ENCODE measurements around the gene PGAP6.

Gene PGAP6

GRCh38 chr16:371515-372301 lies 10.1 kb downstream of the PGAP6 start:
- Histone ChIP-seq H3K36me3 (ENCODE audit: control insufficient read depth in 2 of 2, insufficient read depth in 2 of 2, low read length in 2 of 2) (peaks cover 48% of the 10 kb centered on the region in 2 donors), H3K9ac (ENCODE audit: low read depth in 1 of 2, low read length in 2 of 2) (no peak overlapping the region), H3K27ac (ENCODE audit: low read depth in 2 of 2, low read length in 2 of 2) (no peak overlapping the region), H3K27me3 (ENCODE audit: control insufficient read depth in 2 of 2, insufficient read depth in 2 of 2, low read length in 2 of 2) (no peaks in the 10 kb centered on the region), H3K9me3 (ENCODE audit: control insufficient read depth in 2 of 2, low read length in 2 of 2) (no peaks in the 10 kb centered on the region), H3K4me1 (ENCODE audit: control insufficient read depth in 2 of 2, insufficient read depth in 2 of 2, low read length in 2 of 2) (peaks cover 5 to 6% of the 10 kb centered on the region in 2 donors), H3K4me3 (ENCODE audit: low read length in 2 of 2) (no peak overlapping the region)

GRCh38 chr16:370979-371514 lies 10.7 kb downstream of the PGAP6 start:
- Histone ChIP-seq H3K4me1 (ENCODE audit: control insufficient read depth in 2 of 2, insufficient read depth in 2 of 2, low read length in 2 of 2) (peaks cover 5 to 6% of the 10 kb centered on the region in 2 donors), H3K27ac (ENCODE audit: low read depth in 2 of 2, low read length in 2 of 2) (peak overlapping the region; percentile 29 to 51), H3K27me3 (ENCODE audit: control insufficient read depth in 2 of 2, insufficient read depth in 2 of 2, low read length in 2 of 2) (no peaks in the 10 kb centered on the region), H3K9ac (ENCODE audit: low read depth in 1 of 2, low read length in 2 of 2) (peak overlapping the region in 1 of 2 donors; percentile 40), H3K9me3 (ENCODE audit: control insufficient read depth in 2 of 2, low read length in 2 of 2) (no peaks in the 10 kb centered on the region), H3K4me3 (ENCODE audit: low read length in 2 of 2) (peak overlapping the region in 1 of 2 donors; percentile 27), H3K36me3 (ENCODE audit: control insufficient read depth in 2 of 2, insufficient read depth in 2 of 2, low read length in 2 of 2) (peaks cover 45% of the 10 kb centered on the region in 2 donors)

- no peaks in the 10 kb centered on the region for H3K9me3 ChIP-seq (ENCODE audit: control insufficient read depth in 2 of 2, low read length in 2 of 2)
- H3K9ac ChIP-seq (ENCODE audit: low read depth in 1 of 2, low read length in 2 of 2): peak within 1 kb of the TSS; percentile 5 to 40
- peaks cover 40 to 44% of the 10 kb centered on the region in 2 donors for H3K36me3 ChIP-seq (ENCODE audit: control insufficient read depth in 2 of 2, insufficient read depth in 2 of 2, low read length in 2 of 2)
- no peaks in the 10 kb centered on the region for H3K27me3 ChIP-seq (ENCODE audit: control insufficient read depth in 2 of 2, insufficient read depth in 2 of 2, low read length in 2 of 2)
- H3K4me3 ChIP-seq (ENCODE audit: low read length in 2 of 2): peak within 1 kb of the TSS; percentile 27 to 41
- H3K27ac ChIP-seq (ENCODE audit: low read depth in 2 of 2, low read length in 2 of 2): peak within 1 kb of the TSS; percentile 29 to 51
- peaks cover 5 to 6% of the 10 kb centered on the region in 2 donors for H3K4me1 ChIP-seq (ENCODE audit: control insufficient read depth in 2 of 2, insufficient read depth in 2 of 2, low read length in 2 of 2)
Measured at GRCh38 chr16:370443-370842, 11.3 kb downstream of the PGAP6 start, which contains the start of gene MRPL28. Gene MRPL28 (minus strand): TSS chr16:370538. CDS start chr16:370218, 320 bp downstream.

GRCh38 chr16:369866-370436 lies 11.8 kb downstream of the PGAP6 start:
- H3K9ac ChIP-seq (ENCODE audit: low read depth in 1 of 2, low read length in 2 of 2): no peak overlapping the region
- H3K27ac ChIP-seq (ENCODE audit: low read depth in 2 of 2, low read length in 2 of 2): no peak overlapping the region
- H3K9me3 ChIP-seq (ENCODE audit: control insufficient read depth in 2 of 2, low read length in 2 of 2): no peaks in the 10 kb centered on the region
- H3K27me3 ChIP-seq (ENCODE audit: control insufficient read depth in 2 of 2, insufficient read depth in 2 of 2, low read length in 2 of 2): no peaks in the 10 kb centered on the region
- H3K36me3 ChIP-seq (ENCODE audit: control insufficient read depth in 2 of 2, insufficient read depth in 2 of 2, low read length in 2 of 2): peaks cover 36 to 43% of the 10 kb centered on the region in 2 donors
- H3K4me3 ChIP-seq (ENCODE audit: low read length in 2 of 2): peak overlapping the region in 1 of 2 donors; percentile 41
- H3K4me1 ChIP-seq (ENCODE audit: control insufficient read depth in 2 of 2, insufficient read depth in 2 of 2, low read length in 2 of 2): peaks cover 5 to 6% of the 10 kb centered on the region in 2 donors

- Histone ChIP-seq H3K27me3 (ENCODE audit: control insufficient read depth in 2 of 2, insufficient read depth in 2 of 2, low read length in 2 of 2) (peaks cover under 1 to 2% of the 10 kb centered on the region in 2 donors), H3K9ac (ENCODE audit: low read depth in 1 of 2, low read length in 2 of 2) (no peak overlapping the region), H3K27ac (ENCODE audit: low read depth in 2 of 2, low read length in 2 of 2) (no peak overlapping the region), H3K4me3 (ENCODE audit: low read length in 2 of 2) (no peak overlapping the region), H3K4me1 (ENCODE audit: control insufficient read depth in 2 of 2, insufficient read depth in 2 of 2, low read length in 2 of 2) (peaks cover 5 to 6% of the 10 kb centered on the region in 2 donors), H3K36me3 (ENCODE audit: control insufficient read depth in 2 of 2, insufficient read depth in 2 of 2, low read length in 2 of 2) (peaks cover 30 to 38% of the 10 kb centered on the region in 2 donors), H3K9me3 (ENCODE audit: control insufficient read depth in 2 of 2, low read length in 2 of 2) (no peaks in the 10 kb centered on the region)
Measured at GRCh38 chr16:369275-369865, 12.4 kb downstream of the PGAP6 start.

- peaks cover 5 to 8% of the 10 kb centered on the region in 2 donors for H3K4me1 ChIP-seq (ENCODE audit: control insufficient read depth in 2 of 2, insufficient read depth in 2 of 2, low read length in 2 of 2)
- no peak overlapping the region for H3K4me3 ChIP-seq (ENCODE audit: low read length in 2 of 2)
- no peak overlapping the region for H3K9ac ChIP-seq (ENCODE audit: low read depth in 1 of 2, low read length in 2 of 2)
- H3K27me3 ChIP-seq (ENCODE audit: control insufficient read depth in 2 of 2, insufficient read depth in 2 of 2, low read length in 2 of 2): peaks cover 4% of the 10 kb centered on the region in 2 donors
- H3K36me3 ChIP-seq (ENCODE audit: control insufficient read depth in 2 of 2, insufficient read depth in 2 of 2, low read length in 2 of 2): peaks cover 22 to 31% of the 10 kb centered on the region in 2 donors
- H3K27ac ChIP-seq (ENCODE audit: low read depth in 2 of 2, low read length in 2 of 2): no peak overlapping the region
- no peaks in the 10 kb centered on the region for H3K9me3 ChIP-seq (ENCODE audit: control insufficient read depth in 2 of 2, low read length in 2 of 2)
Measured at GRCh38 chr16:368388-369158, 13.2 kb downstream of the PGAP6 start.

- Histone ChIP-seq H3K4me1 (ENCODE audit: control insufficient read depth in 2 of 2, insufficient read depth in 2 of 2, low read length in 2 of 2) (peaks cover 5 to 8% of the 10 kb centered on the region in 2 donors), H3K27ac (ENCODE audit: low read depth in 2 of 2, low read length in 2 of 2) (no peak overlapping the region), H3K27me3 (ENCODE audit: control insufficient read depth in 2 of 2, insufficient read depth in 2 of 2, low read length in 2 of 2) (peaks cover 4 to 10% of the 10 kb centered on the region in 2 donors), H3K36me3 (ENCODE audit: control insufficient read depth in 2 of 2, insufficient read depth in 2 of 2, low read length in 2 of 2) (peaks cover 13 to 26% of the 10 kb centered on the region in 2 donors), H3K9ac (ENCODE audit: low read depth in 1 of 2, low read length in 2 of 2) (no peak overlapping the region), H3K4me3 (ENCODE audit: low read length in 2 of 2) (no peak overlapping the region), H3K9me3 (ENCODE audit: control insufficient read depth in 2 of 2, low read length in 2 of 2) (no peaks in the 10 kb centered on the region)
Measured at GRCh38 chr16:367333-367903, 14.4 kb downstream of the PGAP6 start.

GRCh38 chr16:366476-366875 lies 15.3 kb downstream of the PGAP6 start:
- Histone ChIP-seq H3K27ac (ENCODE audit: low read depth in 2 of 2, low read length in 2 of 2) (no peak overlapping the region), H3K4me3 (ENCODE audit: low read length in 2 of 2) (no peak overlapping the region), H3K4me1 (ENCODE audit: control insufficient read depth in 2 of 2, insufficient read depth in 2 of 2, low read length in 2 of 2) (peaks cover 5 to 12% of the 10 kb centered on the region in 2 donors), H3K36me3 (ENCODE audit: control insufficient read depth in 2 of 2, insufficient read depth in 2 of 2, low read length in 2 of 2) (peaks cover 10 to 19% of the 10 kb centered on the region in 2 donors), H3K27me3 (ENCODE audit: control insufficient read depth in 2 of 2, insufficient read depth in 2 of 2, low read length in 2 of 2) (peaks cover 4 to 10% of the 10 kb centered on the region in 2 donors), H3K9ac (ENCODE audit: low read depth in 1 of 2, low read length in 2 of 2) (no peak overlapping the region), H3K9me3 (ENCODE audit: control insufficient read depth in 2 of 2, low read length in 2 of 2) (no peaks in the 10 kb centered on the region)
